Kidney epithelial cell (primary cell): Measurements from ENCODE around the gene RANBP1. TPM values are rescaled to one million over a fixed set of nuclear protein-coding genes. Genes with fewer than 3 reads are reported as not detected.
A peak's percentile ranks its signal among the peaks of the same experiment; 100 is the strongest.

Source experiments
- DNase-seq: peaks from one replicate; pipeline ENCODE4 v3.0.0-alpha.2; 2010; ENCODE audit warnings: low read depth
- H3K27me3 ChIP-seq: 2 replicates; pipeline ENCODE4 v1.6.0; 2011; ENCODE audit warnings: low read length; ENCODE audit not compliant: control insufficient read depth, insufficient read depth
- H3K36me3 ChIP-seq: 2 replicates; pipeline ENCODE4 v1.5.1; 2011; ENCODE audit warnings: low read length; ENCODE audit not compliant: control insufficient read depth, insufficient read depth
- H3K4me3 ChIP-seq: 2 replicates; pipeline ENCODE4 v1.5.1; 2011; ENCODE audit warnings: low read depth, mild to moderate bottlenecking, control low read depth, low read length
- CTCF ChIP-seq: IDR thresholded peaks from 2 replicates; pipeline ENCODE4 v1.5.1; 2011; ENCODE audit warnings: mild to moderate bottlenecking, moderate library complexity, low read length, control low read depth, inconsistent platforms; ENCODE audit not compliant: insufficient read depth, poor library complexity, severe bottlenecking
- total RNA-seq: library from RNA; depleted of rRNA; stranded (reverse); fragments of >200 nt; gene quantifications from 2 replicates; pipeline ENCODE4 v1.2.3, GENCODE V29; 2015

RANBP1 gene
- total RNA-seq, 1 donor from 2014 or later = 360 TPM

- Histone ChIP-seq H3K4me3 (no peak overlapping the region), H3K36me3 (no peaks in the 10 kb centered on the region), H3K27me3 (peaks cover 10% of the 10 kb centered on the region)
- no peak for DNase-seq
- no peak for TF ChIP-seq CTCF
Observed at GRCh38 chr22:20153945-20154344, 38.0 kb downstream of the RANBP1 start.

GRCh38 chr22:20154602-20155187 is 38.8 kb downstream of the RANBP1 start:
- Histone ChIP-seq H3K27me3 (peaks cover 14% of the 10 kb centered on the region), H3K36me3 (no peaks in the 10 kb centered on the region), H3K4me3 (peak overlapping the region; percentile 20)
- peak; percentile 18 for TF ChIP-seq CTCF
- DNase-seq = no peak

- no peak for DNase-seq
- Histone ChIP-seq H3K4me3 (peak overlapping the region; percentile 20), H3K27me3 (peaks cover 20% of the 10 kb centered on the region), H3K36me3 (no peaks in the 10 kb centered on the region)
- no peak for TF ChIP-seq CTCF
Observed at GRCh38 chr22:20155330-20156041, 39.6 kb downstream of the RANBP1 start.

- TF ChIP-seq CTCF = no peak
- Histone ChIP-seq H3K27me3 (peaks cover 20% of the 10 kb centered on the region), H3K4me3 (no peak overlapping the region), H3K36me3 (no peaks in the 10 kb centered on the region)
- no peak for DNase-seq
Observed at GRCh38 chr22:20156042-20156389, 40.1 kb downstream of the RANBP1 start.

GRCh38 chr22:20156611-20157429 is 40.9 kb downstream of the RANBP1 start:
- TF ChIP-seq CTCF = peak; percentile 97
- H3K27me3 ChIP-seq = peaks cover 23% of the 10 kb centered on the region
- no peak overlapping the region for H3K4me3 ChIP-seq
- no peaks in the 10 kb centered on the region for H3K36me3 ChIP-seq
- DNase-seq = no peak
